Measurements from ENCODE around the gene RTKN2. TPM values are rescaled to one million over a fixed set of nuclear protein-coding genes. Genes with fewer than 3 reads are reported as not detected.

Gene RTKN2
- polyA plus RNA-seq, 1 of the 3 experiments (the other 2 are of a cell fraction) = 1.4 TPM

GRCh38 chr10:62268399-62269114 lies at the start of gene RTKN2 (continued):
- no peak for TF ChIP-seq USF1 (IDR thresholded peaks at IDR 0.05; ENCODE audit: borderline replicate concordance, low read depth)
- no peak for TF ChIP-seq CTCF (IDR thresholded peaks at IDR 0.05)
- no peak for TF ChIP-seq TEAD4 (IDR thresholded peaks at IDR 0.05; ENCODE audit: borderline replicate concordance, insufficient read depth)
- no peak for TF ChIP-seq ELF1 (IDR thresholded peaks at IDR 0.05)
- no peak for TF ChIP-seq EZH2phosphoT487 (IDR thresholded peaks at IDR 0.05; ENCODE audit: borderline replicate concordance, low read depth)
- no peak for TF ChIP-seq IRF3 (IDR thresholded peaks at IDR 0.05; ENCODE audit: low read depth, low read length)
- no peak for TF ChIP-seq SMC3 (IDR thresholded peaks at IDR 0.05; ENCODE audit: low read depth, low read length)
- TF ChIP-seq FOSL2 (IDR thresholded peaks at IDR 0.05; ENCODE audit: borderline replicate concordance, low read depth) = no peak
- TF ChIP-seq USF2 (IDR thresholded peaks at IDR 0.05; ENCODE audit: borderline replicate concordance, low read depth, low read length) = no peak

GRCh38 chr10:62317257-62317656 lies 48.6 kb upstream of the RTKN2 start:
- H3K79me2 ChIP-seq (ENCODE audit: insufficient read depth) = no peaks in the 10 kb centered on the region
- no peaks in the 10 kb centered on the region for H4K20me1 ChIP-seq (ENCODE audit: insufficient read depth)
- 70% methylated on average over 6 of the region's 6 CpGs for WGBS (ENCODE audit: low lambda C conversion rate)
- H3K36me3 ChIP-seq (replicated peaks in 1 of 2; ENCODE audit: control insufficient read depth in 1 of 2, insufficient read depth in 2 of 2, low read length in 1 of 2) = no peaks in the 10 kb centered on the region
- no peak for DNase-seq
- no peaks in the 10 kb centered on the region for H3F3A ChIP-seq (replicated peaks; ENCODE audit: insufficient read depth)
- H3K27me3 ChIP-seq (ENCODE audit: insufficient read depth) = no peaks in the 10 kb centered on the region
- no peaks in the 10 kb centered on the region; a peak in 1 of 4 replicates for H3K4me1 ChIP-seq (ENCODE audit: control insufficient read depth in 1 of 2, insufficient read depth in 2 of 2, low read depth in 1 of 2, low read length in 1 of 2)
- TF ChIP-seq MEF2A (IDR thresholded peaks at IDR 0.05; ENCODE audit: borderline replicate concordance, low read depth) (no peak), CTCF (IDR thresholded peaks at IDR 0.05) (no peak), JUND (IDR thresholded peaks at IDR 0.05) (no peak), RAD21 (IDR thresholded peaks at IDR 0.05; ENCODE audit: low read length) (no peak), NFIC (IDR thresholded peaks at IDR 0.05; ENCODE audit: borderline replicate concordance) (no peak), USF2 (IDR thresholded peaks at IDR 0.05; ENCODE audit: borderline replicate concordance, low read depth, low read length) (no peak), SIN3A (IDR thresholded peaks at IDR 0.05; ENCODE audit: borderline replicate concordance, low read depth, low read length) (no peak), MAX (IDR thresholded peaks at IDR 0.05; ENCODE audit: low read depth) (no peak), EP300 (IDR thresholded peaks at IDR 0.05; ENCODE audit: borderline replicate concordance in 1 of 2, low read depth in 1 of 2, low read length in 1 of 2) (no peak), ELF1 (IDR thresholded peaks at IDR 0.05) (no peak), SMC3 (IDR thresholded peaks at IDR 0.05; ENCODE audit: low read depth, low read length) (no peak), YY1 (IDR thresholded peaks at IDR 0.05; ENCODE audit: low read depth) (no peak), RCOR1 (IDR thresholded peaks at IDR 0.05; ENCODE audit: low read length) (no peak), CHD2 (IDR thresholded peaks at IDR 0.05; ENCODE audit: low read length, partially characterized antibody) (no peak)
- no peak overlapping the region for H3K4me2 ChIP-seq
- no peak overlapping the region for H3K9ac ChIP-seq
- no peak overlapping the region for H2AFZ ChIP-seq (ENCODE audit: low read depth)
- H3K9me2 ChIP-seq = 0 out of 2 replicates have a peak, but pooled peaks cover 1% of the 10 kb centered on the region
- CTCF ChIA-PET = no interaction called here
- no peak overlapping the region for H3K4me3 ChIP-seq (ENCODE audit: low read depth in 2 of 2, low read length in 1 of 2)
- no peaks in the 10 kb centered on the region for H3K9me3 ChIP-seq
- POLR2A ChIA-PET = no interaction called here
- no peak overlapping the region for H3K27ac ChIP-seq (ENCODE audit: low read depth in 2 of 2, low read length in 1 of 2)
